Right lobe of liver (tissue), 6 donors: Measurements from ENCODE around the gene CSGALNACT2. TPM values are rescaled to one million over a fixed set of nuclear protein-coding genes. Genes with fewer than 3 reads are reported as not detected.

Experiments
- ATAC-seq, 4 donors: fragments of 200-7000 bp; cut with Tn5 transposase; one replicate each; pipeline ENCODE4 v1.9.1; 2020; ENCODE audit warnings: mild to moderate bottlenecking in 4 of 4, moderate library complexity in 4 of 4
- DNase-seq, 3 donors: peaks; one replicate each; pipeline ENCODE4 v3.0.0-alpha.2; 2020
- H3K27ac ChIP-seq, 3 donors: fragments of 200-600 bp; one replicate each; pipeline ENCODE4 v1.8.0; 2022
- H3K27me3 ChIP-seq, 2 donors: fragments of 200-600 bp; one replicate each; pipeline ENCODE4 v1.8.0; 2022
- H3K36me3 ChIP-seq, 4 donors: fragments of 200-600 bp; sonication (generic) in 1 of 4; one replicate each; pipeline versions ENCODE4 v1.5.1 to v1.8.0; 2017 to 2022; ENCODE audit warnings: control low read depth in 1 of 4
- H3K4me1 ChIP-seq, 4 donors: fragments of 200-600 bp; sonication (generic) in 1 of 4; one replicate each; pipeline versions ENCODE4 v1.5.1 to v1.8.0; 2017 to 2022; ENCODE audit warnings: control low read depth in 1 of 4
- H3K4me3 ChIP-seq, 3 donors: fragments of 200-600 bp; one replicate each; pipeline ENCODE4 v1.8.0; 2022
- H3K9me3 ChIP-seq, 4 donors: fragments of 200-600 bp; sonication (generic) in 1 of 4; one replicate each; pipeline versions ENCODE4 v1.5.1 to v1.8.0; 2017 to 2022; ENCODE audit warnings: control low read depth in 1 of 4
- POLR2A ChIP-seq: fragments of 450-650 bp; IDR thresholded peaks from one replicate; pipeline ENCODE4 v1.6.1; 2017; ENCODE audit warnings: antibody characterized with exemption, mild to moderate bottlenecking
- WGBS: methylation state at CpG from one replicate; pipeline ENCODE4 v1.1.6; 2018; ENCODE audit warnings: low coverage, low lambda C conversion rate; ENCODE audit not compliant: insufficient coverage; ENCODE audit errors: missing lambda C conversion rate; 5-methylcytosine and 5-hydroxymethylcytosine counted together
- intact Hi-C, 2 donors: fragments of 100-400 bp; cut with DNase I; formaldehyde crosslinking; loops; one replicate each; pipeline versions ENCODE4 v1.11.2 to v1.14.1; 2022
- total RNA-seq, 6 experiments: library from RNA; depleted of rRNA in 2 of 6; stranded (reverse); fragments of >200 nt in 2 of 6; fragmentation: NEBNext Ultra II Directional in 3 of 6; extraction: Animal tissue kit (Norgen Biotek cat#: 25700) in 3 of 6; gene quantifications; one replicate each; pipeline versions ENCODE4 v1.1.0 to v1.2.4, GENCODE V29; 2016 to 2023
- TF ChIP-seq, protein P1 (sequence below), 4 donors: fragments of 200-600 bp in 3 of 4; fragments of 450-650 bp in 1 of 4; IDR thresholded peaks; one replicate each; pipeline versions ENCODE4 v1.5.1 to v1.8.0; 2016 to 2022; ENCODE audit warnings: antibody characterized with exemption in 4 of 4, mild to moderate bottlenecking in 2 of 4
- donor health status: DM: no; HTN: yes; CAD: no.
- donor health status: DM: no; HTN: no; CAD: no.
- donor health status: DM: no; HTN: no; CAD: no.
- donor health status: DM: no; HTN: yes; CAD: no.
- donor health status: DM: no; HTN: yes; CAD: no.

Gene CSGALNACT2
- total RNA-seq, 6 experiments from 2014 or later, result 5.4 to 11.1 (median 8.3) TPM

DNA sequence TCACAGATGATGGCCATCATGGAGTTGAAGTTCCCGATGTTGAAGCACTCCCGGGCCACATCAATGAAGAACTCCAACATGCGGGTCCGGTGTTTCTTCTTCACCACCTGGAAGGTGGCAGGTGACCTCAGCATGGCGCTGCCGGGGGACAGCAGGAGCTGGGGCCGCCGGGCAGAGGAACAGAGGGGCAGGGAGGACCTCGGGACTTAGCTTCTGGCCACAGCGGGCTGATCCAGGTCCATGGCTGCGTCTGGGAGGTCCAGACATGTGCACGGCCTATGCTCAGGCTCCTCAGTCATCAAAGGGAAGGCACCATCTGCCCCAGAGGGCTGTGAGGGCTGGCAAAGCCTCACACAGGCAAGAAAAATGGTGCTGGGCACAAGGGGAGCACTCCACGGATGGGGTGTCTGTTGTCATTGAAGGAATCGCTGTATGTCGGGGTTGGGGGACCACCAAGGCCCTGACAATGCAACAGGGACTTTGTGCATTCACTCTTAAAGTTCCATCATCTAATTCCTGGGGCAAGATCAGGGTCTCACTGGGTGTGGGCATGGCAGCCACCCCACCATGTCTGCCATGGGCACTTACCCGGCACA is 60.9 kb downstream of the CSGALNACT2 start:
- 88% methylated on average over 4 of the region's 16 CpGs for WGBS
- DNase-seq, result no peak
- no peaks in the 10 kb centered on the region for H3K4me1 ChIP-seq
- intact Hi-C loops, result no loop called here
- ATAC-seq, result no peak
- no peaks in the 10 kb centered on the region for H3K36me3 ChIP-seq
- H3K27me3 ChIP-seq, result no peaks in the 10 kb centered on the region
- H3K4me3 ChIP-seq, result no peak overlapping the region
- no peak for TF ChIP-seq POLR2A
- TF ChIP-seq, protein P1, sequence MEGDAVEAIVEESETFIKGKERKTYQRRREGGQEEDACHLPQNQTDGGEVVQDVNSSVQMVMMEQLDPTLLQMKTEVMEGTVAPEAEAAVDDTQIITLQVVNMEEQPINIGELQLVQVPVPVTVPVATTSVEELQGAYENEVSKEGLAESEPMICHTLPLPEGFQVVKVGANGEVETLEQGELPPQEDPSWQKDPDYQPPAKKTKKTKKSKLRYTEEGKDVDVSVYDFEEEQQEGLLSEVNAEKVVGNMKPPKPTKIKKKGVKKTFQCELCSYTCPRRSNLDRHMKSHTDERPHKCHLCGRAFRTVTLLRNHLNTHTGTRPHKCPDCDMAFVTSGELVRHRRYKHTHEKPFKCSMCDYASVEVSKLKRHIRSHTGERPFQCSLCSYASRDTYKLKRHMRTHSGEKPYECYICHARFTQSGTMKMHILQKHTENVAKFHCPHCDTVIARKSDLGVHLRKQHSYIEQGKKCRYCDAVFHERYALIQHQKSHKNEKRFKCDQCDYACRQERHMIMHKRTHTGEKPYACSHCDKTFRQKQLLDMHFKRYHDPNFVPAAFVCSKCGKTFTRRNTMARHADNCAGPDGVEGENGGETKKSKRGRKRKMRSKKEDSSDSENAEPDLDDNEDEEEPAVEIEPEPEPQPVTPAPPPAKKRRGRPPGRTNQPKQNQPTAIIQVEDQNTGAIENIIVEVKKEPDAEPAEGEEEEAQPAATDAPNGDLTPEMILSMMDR (IDR thresholded peaks at IDR 0.05), result no peak
- H3K27ac ChIP-seq, result no peak overlapping the region
- no peaks in the 10 kb centered on the region for H3K9me3 ChIP-seq

- no peaks in the 10 kb centered on the region for H3K36me3 ChIP-seq
- no peak overlapping the region for H3K4me3 ChIP-seq
- no peak overlapping the region for H3K27ac ChIP-seq
- no peaks in the 10 kb centered on the region for H3K4me1 ChIP-seq
- no peaks in the 10 kb centered on the region for H3K27me3 ChIP-seq
- TF ChIP-seq, protein P1 (IDR thresholded peaks at IDR 0.05), result no peak
- no peak for TF ChIP-seq POLR2A
- H3K9me3 ChIP-seq, result no peaks in the 10 kb centered on the region
- WGBS, result no CpG with 5 or more reads among the region's 15 CpGs
- ATAC-seq, result no peak
- intact Hi-C loops, result no loop called here
- DNase-seq, result peak in 1 of 3 donors; percentile 42
These were observed 61.7 kb downstream of the CSGALNACT2 start for GRCh38 chr10:43199684-43200537.

- 80% methylated on average over 1 of the region's 13 CpGs for WGBS
- Histone ChIP-seq H3K4me1 (no peaks in the 10 kb centered on the region), H3K27ac (no peak overlapping the region), H3K27me3 (no peaks in the 10 kb centered on the region), H3K4me3 (no peak overlapping the region), H3K9me3 (no peaks in the 10 kb centered on the region), H3K36me3 (no peaks in the 10 kb centered on the region)
- TF ChIP-seq, protein P1 (IDR thresholded peaks at IDR 0.05), result no peak
- TF ChIP-seq POLR2A, result no peak
- peak in 1 of 3 donors; percentile 43 for DNase-seq
- intact Hi-C loops, result no loop called here
- no peak for ATAC-seq
These were observed 62.5 kb downstream of the CSGALNACT2 start for GRCh38 chr10:43200538-43201390.

- H3K4me1 ChIP-seq, result no peaks in the 10 kb centered on the region
- ATAC-seq (no peak), DNase-seq (peak in 2 of 3 donors; percentile 45 to 49)
- no peaks in the 10 kb centered on the region for H3K36me3 ChIP-seq
- WGBS, result 67% methylated on average over 1 of the region's 11 CpGs
- H3K27ac ChIP-seq, result no peak overlapping the region
- H3K9me3 ChIP-seq, result no peaks in the 10 kb centered on the region
- H3K27me3 ChIP-seq, result no peaks in the 10 kb centered on the region
- H3K4me3 ChIP-seq, result no peak overlapping the region
- intact Hi-C loops, result no loop called here
- TF ChIP-seq POLR2A, result no peak
- TF ChIP-seq, protein P1 (IDR thresholded peaks at IDR 0.05), result no peak
These were observed 63.4 kb downstream of the CSGALNACT2 start for GRCh38 chr10:43201545-43202131.
